ENCODE measurements around the gene IGDCC3. TPM values are rescaled to one million over a fixed set of nuclear protein-coding genes. Genes with fewer than 3 reads are reported as not detected.

Gene IGDCC3
- total RNA-seq, 4 donors from 2014 or later = 0.82 to 5.5 TPM; not detected in 2

GRCh38 chr15:65303687-65304380 lies 74.0 kb downstream of the IGDCC3 start:
- DNase-seq = peak; percentile 47 to 54
- TF ChIP-seq CTCF (IDR thresholded peaks at IDR 0.05) (no peak), POLR2A (IDR thresholded peaks at IDR 0.05) (no peak)
- Histone ChIP-seq H3K27me3 (no peaks in the 10 kb centered on the region), H3K4me3 (peak overlapping the region; percentile 54 to 62), H3K9me3 (no peaks in the 10 kb centered on the region), H3K27ac (peak overlapping the region; percentile 89 to 98), H3K4me1 (no peaks in the 10 kb centered on the region), H3K36me3 (no peaks in the 10 kb centered on the region)
- intact Hi-C loops (cut with DNase I; ENCODE audit: low total_unique reads) = no loop called here

GRCh38 chr15:65302061-65302460 lies 75.7 kb downstream of the IGDCC3 start:
- intact Hi-C loops (cut with DNase I; ENCODE audit: low total_unique reads) = no loop called here

GRCh38 chr15:65300924-65301441 lies 76.8 kb downstream of the IGDCC3 start:
- intact Hi-C loops (cut with DNase I; ENCODE audit: low total_unique reads) = no loop called here
- Histone ChIP-seq H3K27ac (no peak overlapping the region), H3K4me3 (no peak overlapping the region), H3K27me3 (no peaks in the 10 kb centered on the region), H3K36me3 (no peaks in the 10 kb centered on the region), H3K9me3 (no peaks in the 10 kb centered on the region), H3K4me1 (no peaks in the 10 kb centered on the region)
- no peak for TF ChIP-seq CTCF (IDR thresholded peaks at IDR 0.05)
- TF ChIP-seq POLR2A (IDR thresholded peaks at IDR 0.05) = no peak
- no peak for DNase-seq

More at GRCh38 chr15:65302061-65302460, 75.7 kb downstream of the IGDCC3 start:
- Histone ChIP-seq H3K9me3 (no peaks in the 10 kb centered on the region), H3K36me3 (no peaks in the 10 kb centered on the region), H3K4me1 (no peaks in the 10 kb centered on the region), H3K27ac (no peak overlapping the region), H3K4me3 (no peak overlapping the region), H3K27me3 (no peaks in the 10 kb centered on the region)
- DNase-seq = no peak
- TF ChIP-seq CTCF (IDR thresholded peaks at IDR 0.05) = no peak
- TF ChIP-seq POLR2A (IDR thresholded peaks at IDR 0.05) = no peak

- H3K9me3 ChIP-seq = no peaks in the 10 kb centered on the region
- intact Hi-C loops (cut with DNase I; ENCODE audit: low total_unique reads) = loop anchor here (10.0 kb wide), 1 partner anchor 454 kb away; the partner anchor contains the start of gene PLEKHO2
- no peak for TF ChIP-seq CTCF (IDR thresholded peaks at IDR 0.05)
- TF ChIP-seq POLR2A (IDR thresholded peaks at IDR 0.05) = no peak
- no peaks in the 10 kb centered on the region for H3K4me1 ChIP-seq
- no peaks in the 10 kb centered on the region for H3K36me3 ChIP-seq
- H3K4me3 ChIP-seq = no peak overlapping the region
- H3K27me3 ChIP-seq = no peaks in the 10 kb centered on the region
- no peak overlapping the region for H3K27ac ChIP-seq
- DNase-seq = no peak
Observed at GRCh38 chr15:65298731-65299130, 79.1 kb downstream of the IGDCC3 start.

- Histone ChIP-seq H3K4me3 (no peak overlapping the region), H3K27me3 (no peaks in the 10 kb centered on the region), H3K36me3 (no peaks in the 10 kb centered on the region), H3K27ac (no peak overlapping the region), H3K9me3 (no peaks in the 10 kb centered on the region), H3K4me1 (no peaks in the 10 kb centered on the region)
- no peak for DNase-seq
- no peak for TF ChIP-seq POLR2A (IDR thresholded peaks at IDR 0.05)
- TF ChIP-seq CTCF (IDR thresholded peaks at IDR 0.05) = no peak
- intact Hi-C loops (cut with DNase I; ENCODE audit: low total_unique reads) = loop anchor here (10.0 kb wide), 1 partner anchor 448 kb away; the partner anchor contains the start of gene PLEKHO2
Observed at GRCh38 chr15:65292938-65293518, 84.8 kb downstream of the IGDCC3 start.

Data from uterus (tissue), 4 donors.